KG1 (cell line): ENCODE results near the gene PRRC2B.
A peak's percentile ranks its signal among the peaks of the same experiment; 100 is the strongest.
"Not testable (repeated sequence)": the region's sequence is repeated elsewhere in the genome, so short reads cannot be mapped to it uniquely, and the experiment has no call there.

ENCODE experiments used
- DNase-seq: peaks from one replicate; lab custom pipeline; 2025; lab: John Stamatoyannopoulos, UW

PRRC2B gene

DNA sequence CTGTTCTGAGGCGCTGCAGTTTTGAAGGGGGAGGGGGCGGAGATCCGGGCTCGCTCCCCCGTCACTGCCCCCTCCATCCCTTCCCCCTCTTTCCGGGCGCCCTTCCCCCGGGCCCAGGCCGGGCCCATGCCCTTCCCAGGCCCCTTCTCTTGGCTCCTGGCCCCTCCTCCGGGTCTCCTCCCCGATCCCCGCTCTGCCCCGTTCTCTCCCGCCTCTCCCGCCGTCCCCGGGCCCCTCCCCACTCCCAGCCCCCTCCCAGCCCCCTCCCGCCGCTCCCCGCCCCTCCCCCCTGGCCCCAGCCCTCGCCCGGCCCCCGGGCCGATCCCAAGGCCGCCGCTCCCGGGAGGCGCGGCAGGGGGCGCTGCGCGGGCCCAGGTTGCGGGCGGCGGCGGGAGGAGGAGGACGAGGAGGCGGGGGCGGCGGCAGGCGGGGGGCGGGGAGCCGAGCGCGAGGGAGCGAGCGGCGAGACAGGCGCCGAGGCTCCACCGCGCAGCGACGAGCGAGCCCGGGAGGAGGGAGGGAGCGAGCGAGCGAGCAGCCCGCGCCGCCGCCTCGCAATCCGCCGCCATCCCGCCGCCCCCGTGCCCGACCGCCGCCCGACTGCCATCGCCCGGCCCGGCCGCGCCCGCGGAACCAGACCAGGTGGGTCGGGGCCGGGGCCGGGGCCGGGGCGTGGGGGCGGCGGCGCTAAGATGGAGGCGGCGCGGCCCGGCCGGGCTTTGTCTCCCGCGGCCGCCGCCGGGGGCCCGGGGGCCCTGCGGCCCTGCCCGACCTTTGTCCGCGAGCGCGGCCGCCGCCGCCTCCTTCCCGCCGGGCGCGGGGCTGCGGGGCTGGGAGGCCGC lies at the start of gene PRRC2B:
PRRC2B (plus strand) TSS at position 465 of the 842 bp plus-strand sequence. CDS start 36,059 bp downstream, outside the sequence.
- peak; percentile 53 for DNase-seq

DNA sequence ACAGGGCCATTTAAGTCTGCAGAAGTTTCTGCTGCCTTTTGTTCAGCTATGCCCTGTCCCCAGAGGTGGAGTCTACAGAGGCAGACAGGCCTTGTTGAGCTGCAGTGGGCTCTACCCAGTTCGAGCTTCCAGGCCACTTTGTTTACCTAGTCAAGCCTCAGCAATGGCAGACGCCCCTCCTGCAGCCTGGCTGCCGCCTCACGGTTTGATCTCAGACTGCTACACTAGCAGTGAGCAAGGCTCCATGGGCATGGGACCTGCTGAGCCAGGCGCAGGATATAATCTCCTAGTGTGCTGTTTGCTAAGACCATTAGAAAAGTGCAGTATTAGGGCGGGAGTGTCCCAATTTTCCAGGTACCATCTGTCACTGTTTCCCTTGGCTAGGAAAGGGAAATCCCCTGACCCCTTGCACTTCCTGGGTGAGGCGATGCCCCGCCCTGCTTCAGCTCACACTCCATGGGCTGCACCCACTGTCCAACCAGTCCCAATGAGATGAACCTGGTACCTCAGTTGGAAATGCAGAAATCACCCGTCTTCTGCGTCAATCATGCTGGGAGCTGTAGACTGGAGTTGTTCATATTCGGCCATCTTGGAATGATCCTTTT lies 48.9 kb upstream of the PRRC2B start:
- not testable (repeated sequence) for DNase-seq

GRCh38 chr9:131346559-131346958 lies 47.3 kb upstream of the PRRC2B start:
- no peak for DNase-seq

DNA sequence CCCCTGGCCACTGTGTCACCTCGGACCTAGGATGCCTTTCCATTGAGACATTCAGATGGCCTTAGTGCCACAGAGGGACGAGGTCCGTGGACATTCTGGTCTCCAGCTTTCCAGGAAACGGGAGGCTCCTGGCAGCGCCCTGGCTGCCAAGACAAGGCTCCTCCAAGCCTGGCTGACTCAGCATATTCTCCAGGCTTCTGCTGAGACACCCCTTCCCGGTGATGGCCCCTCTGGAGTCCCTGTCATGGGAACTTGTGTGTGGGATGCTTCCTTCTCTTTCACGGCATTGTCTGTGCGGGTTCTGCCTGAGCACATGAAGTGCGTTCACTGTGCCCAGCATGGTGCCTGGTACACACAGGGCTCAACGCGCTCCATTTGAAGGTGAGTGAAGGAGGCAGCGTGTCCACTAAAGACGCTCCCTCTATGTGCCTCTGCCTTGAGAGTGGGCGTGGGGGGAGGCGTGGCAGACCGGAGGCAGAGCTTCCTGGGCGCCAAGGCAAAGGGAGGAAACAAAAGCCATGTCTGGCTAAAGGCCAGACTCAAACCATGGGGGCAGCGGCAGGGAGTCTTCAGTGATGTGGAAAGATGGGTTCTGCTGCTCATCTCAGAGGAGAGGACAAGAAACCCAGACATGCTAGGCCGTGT lies 46.4 kb upstream of the PRRC2B start:
- DNase-seq = no peak

GRCh38 chr9:131348631-131349521 lies 45.0 kb upstream of the PRRC2B start:
- DNase-seq = no peak

DNA sequence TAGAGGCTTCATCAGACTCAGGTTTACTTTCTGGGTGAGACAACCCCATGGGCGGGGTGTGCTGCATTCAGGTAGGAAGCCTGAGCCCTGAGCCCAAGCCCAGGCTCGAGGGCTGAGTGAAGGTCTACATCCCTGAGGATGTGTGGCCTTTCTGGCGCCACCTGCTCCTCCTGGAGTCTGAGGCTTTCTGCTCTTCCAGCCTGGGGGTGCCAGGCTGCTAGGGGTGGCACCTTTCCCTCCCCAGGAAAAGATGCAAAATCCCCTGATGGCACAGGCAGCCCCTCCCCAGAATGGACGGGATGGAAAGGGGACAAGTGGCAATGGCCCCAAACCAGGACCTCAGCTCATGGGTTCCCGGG lies 44.4 kb upstream of the PRRC2B start:
- no peak for DNase-seq

DNA sequence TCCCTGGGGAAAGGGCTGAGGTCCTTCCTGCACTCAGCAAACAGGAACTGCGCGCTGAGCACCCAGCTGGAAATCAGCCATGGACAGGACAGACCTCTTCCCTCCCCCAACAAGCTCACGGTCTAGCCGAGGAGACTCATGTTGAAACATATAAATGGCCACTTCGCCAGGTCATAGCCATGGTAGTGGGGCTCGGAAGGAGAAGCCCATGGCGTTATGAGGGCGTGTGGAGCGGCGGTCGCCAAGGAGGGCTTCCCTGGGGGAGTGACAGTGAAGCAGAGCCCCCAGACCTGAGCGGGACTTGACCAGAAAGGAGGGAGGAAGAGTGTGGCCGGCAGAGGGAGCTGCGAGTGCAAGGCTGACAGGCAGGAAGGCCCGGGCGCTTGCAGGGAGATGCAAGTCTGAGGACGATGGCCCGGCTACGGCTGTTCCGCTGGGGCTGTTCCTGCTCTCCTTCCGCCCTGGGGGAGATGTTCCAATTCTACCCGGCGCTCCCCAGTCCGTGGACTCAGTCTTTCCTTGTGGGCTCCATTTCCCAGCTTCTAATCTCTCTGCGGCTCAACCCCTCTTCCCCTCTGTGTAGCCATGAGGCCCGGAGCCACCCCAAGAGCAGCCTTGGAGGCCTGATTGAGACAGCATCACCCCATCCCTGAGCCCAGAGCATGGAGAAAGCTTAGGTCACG lies 43.9 kb upstream of the PRRC2B start:
- peak; percentile 49 for DNase-seq

DNA sequence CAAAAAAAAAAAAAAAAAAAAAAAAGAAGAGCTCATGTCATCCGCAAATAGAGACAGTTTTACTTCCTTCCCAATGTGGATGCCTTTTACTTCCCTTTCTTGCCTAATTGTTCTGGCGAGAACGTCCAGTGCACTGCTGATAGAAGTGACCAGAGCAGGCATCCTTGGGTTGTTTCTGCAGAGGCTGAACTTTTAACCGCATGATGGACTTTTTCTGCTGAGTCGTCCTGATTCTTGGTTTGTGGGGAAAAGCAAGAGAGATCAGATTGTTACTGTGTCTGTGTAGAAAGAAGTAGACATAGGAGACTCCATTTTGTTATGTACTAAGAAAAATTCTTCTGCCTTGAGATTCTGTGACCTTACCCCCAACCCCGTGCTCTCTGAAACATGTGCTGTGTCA lies 37.4 kb upstream of the PRRC2B start:
- not testable (repeated sequence) for DNase-seq

GRCh38 chr9:131358556-131358955 lies 35.3 kb upstream of the PRRC2B start:
- DNase-seq = no peak

- no peak for DNase-seq
These were observed 32.6 kb upstream of the PRRC2B start for GRCh38 chr9:131361202-131361833.

GRCh38 chr9:131365546-131365945 lies 28.3 kb upstream of the PRRC2B start:
- DNase-seq = no peak

- DNase-seq = no peak
These were observed 27.0 kb upstream of the PRRC2B start for GRCh38 chr9:131366761-131367401.

GRCh38 chr9:131367450-131367849 lies 26.4 kb upstream of the PRRC2B start:
- DNase-seq = no peak

- no peak for DNase-seq
These were observed 23.2 kb upstream of the PRRC2B start for GRCh38 chr9:131370638-131371037.

GRCh38 chr9:131372599-131372973 lies 21.3 kb upstream of the PRRC2B start:
- DNase-seq = not testable (repeated sequence)

GRCh38 chr9:131374638-131375037 lies 19.2 kb upstream of the PRRC2B start:
- DNase-seq = not testable (repeated sequence)

- DNase-seq = no peak
These were observed 14.8 kb upstream of the PRRC2B start for GRCh38 chr9:131379056-131379455.

DNA sequence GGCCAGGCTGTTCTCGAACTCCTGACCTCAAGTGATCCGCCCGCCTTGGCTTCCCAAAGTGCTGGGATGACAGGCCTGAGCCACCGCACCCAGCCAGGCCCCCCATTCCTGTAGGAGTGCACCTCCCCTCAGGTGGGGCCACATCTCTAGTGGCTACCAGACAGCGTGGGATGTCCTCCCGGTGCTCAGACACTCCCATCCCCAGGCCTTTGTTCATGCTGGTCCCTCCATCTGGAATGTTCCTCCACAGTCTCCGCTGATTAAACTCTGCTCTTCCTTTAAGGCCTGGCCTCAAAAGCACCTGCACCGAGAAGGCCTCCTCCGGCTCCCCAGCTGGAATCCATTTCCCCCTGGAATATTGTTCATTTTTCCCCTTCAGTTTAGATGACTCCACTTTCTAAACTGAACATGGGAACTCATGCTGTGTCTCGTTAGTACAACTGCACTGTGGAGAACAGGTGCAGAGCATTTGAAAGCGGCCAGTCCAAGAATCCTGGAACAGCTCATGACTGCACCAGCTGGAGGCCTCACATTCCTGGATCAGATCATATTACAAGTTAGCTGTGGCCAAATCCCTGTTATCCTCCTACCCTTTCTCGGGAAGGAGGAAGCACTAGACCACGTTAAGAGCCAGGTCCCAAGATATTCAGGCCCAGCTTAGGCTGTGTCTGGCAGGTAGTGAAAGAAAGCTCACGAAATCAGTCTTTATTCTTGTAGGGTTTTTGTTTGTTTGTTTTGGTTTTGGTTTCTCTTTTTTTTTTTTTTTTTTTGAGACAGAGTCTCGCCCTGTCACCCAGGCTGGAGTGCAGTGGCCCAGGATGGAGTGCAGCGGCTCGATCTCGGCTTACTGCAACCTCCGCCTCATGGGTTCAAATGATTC lies 10.8 kb upstream of the PRRC2B start:
- DNase-seq = no peak

GRCh38 chr9:131385296-131385695 lies 8.6 kb upstream of the PRRC2B start:
- no peak for DNase-seq
